SK-N-SH (cell line): ENCODE measurements around the gene COX7C. TPM values are rescaled to one million over a fixed set of nuclear protein-coding genes. Genes with fewer than 3 reads are reported as not detected.

Experiments
- CTCF ChIA-PET: fragments of 300-600, 350-600 bp; formaldehyde crosslinking; extraction: SDS; loops from one replicate; lab custom pipeline; 2021; lab: Yijun Ruan, JAX
- POLR2A ChIA-PET: fragments of 350-600 bp; sonication (Branson Sonifier 250); formaldehyde crosslinking; extraction: SDS; loops from one replicate; lab custom pipeline; 2020; ENCODE audit warnings: antibody characterized with exemption, inconsistent platforms; lab: Yijun Ruan, JAX
- DNase-seq: peaks from one replicate; pipeline ENCODE4 v3.0.0; 2012
- H2AFZ ChIP-seq: fragments of 200-600 bp; sonication (generic); 2 replicates; pipeline ENCODE4 v1.8.1; 2016; ENCODE audit warnings: antibody characterized with exemption, mild to moderate bottlenecking, low read depth
- H3F3A ChIP-seq: fragments of 200-600 bp; sonication (generic); replicated peaks from 2 replicates; pipeline ENCODE3; 2016; ENCODE audit warnings: antibody characterized with exemption, mild to moderate bottlenecking; ENCODE audit not compliant: insufficient read depth
- H3K27ac ChIP-seq, 2 experiments: fragments of 200-500 bp in 1 of 2; fragments of 200-600 bp in 1 of 2; sonication (Bioruptor generic) in 1 of 2; sonication (generic), shearing (Covaris generic) in 1 of 2; 2 replicates each; pipeline versions ENCODE4 v1.5.1 to v1.6.1; 2014 to 2016; ENCODE audit warnings: low read depth in 2 of 2, inconsistent platforms in 1 of 2, low read length in 1 of 2, mild to moderate bottlenecking in 1 of 2, mixed read lengths in 1 of 2
- H3K27me3 ChIP-seq: fragments of 200-600 bp; sonication (generic), shearing (Covaris generic); 2 replicates; pipeline ENCODE4 v1.6.1; 2016; ENCODE audit warnings: mixed run types; ENCODE audit not compliant: insufficient read depth
- H3K36me3 ChIP-seq, 2 experiments: fragments of 200-500 bp in 1 of 2; fragments of 200-600 bp in 1 of 2; sonication (Bioruptor generic) in 1 of 2; sonication (generic) in 1 of 2; replicated peaks in 1 of 2; 2 replicates each; pipeline versions ENCODE3 to v1.5.1; 2014 to 2016; ENCODE audit warnings: low read length in 1 of 2, mild to moderate bottlenecking in 1 of 2; ENCODE audit not compliant: insufficient read depth in 2 of 2, control insufficient read depth in 1 of 2
- H3K4me1 ChIP-seq, 2 experiments: fragments of 200-500 bp in 1 of 2; fragments of 200-600 bp in 1 of 2; sonication (Bioruptor generic) in 1 of 2; sonication (generic), shearing (Covaris generic) in 1 of 2; 2 replicates each; pipeline versions ENCODE4 v1.5.1 to v1.6.1; 2014 to 2016; ENCODE audit warnings: low read depth in 1 of 2, low read length in 1 of 2, mixed run types in 1 of 2; ENCODE audit not compliant: insufficient read depth in 2 of 2, control insufficient read depth in 1 of 2
- H3K4me2 ChIP-seq: fragments of 200-600 bp; sonication (generic), shearing (Covaris generic); 2 replicates; pipeline ENCODE4 v1.6.1; 2017; ENCODE audit warnings: mixed run types
- H3K4me3 ChIP-seq, 2 experiments: fragments of 200-500 bp in 1 of 2; fragments of 200-600 bp in 1 of 2; sonication (Bioruptor generic) in 1 of 2; sonication (generic), shearing (Covaris generic) in 1 of 2; 2 replicates each; pipeline versions ENCODE4 v1.5.1 to v1.8.1; 2014 to 2016; ENCODE audit warnings: low read depth in 2 of 2, inconsistent platforms in 1 of 2, low read length in 1 of 2, mild to moderate bottlenecking in 1 of 2, mixed read lengths in 1 of 2, moderate library complexity in 1 of 2
- H3K79me2 ChIP-seq: fragments of 200-600 bp; sonication (generic); 2 replicates; pipeline ENCODE4 v1.8.1; 2017; ENCODE audit warnings: mild to moderate bottlenecking; ENCODE audit not compliant: insufficient read depth
- H3K9ac ChIP-seq: fragments of 200-600 bp; sonication (generic); 2 replicates; pipeline ENCODE4 v1.6.1; 2017; ENCODE audit warnings: mixed run types
- H3K9me2 ChIP-seq: fragments of 200-600 bp; sonication (generic); 2 replicates; pipeline ENCODE4 v1.6.1; 2017; ENCODE audit warnings: mixed run types
- H3K9me3 ChIP-seq: fragments of 200-600 bp; sonication (generic); 2 replicates; pipeline ENCODE4 v1.6.1; 2017; ENCODE audit warnings: mixed run types, mild to moderate bottlenecking, moderate library complexity
- H4K20me1 ChIP-seq: fragments of 200-600 bp; sonication (generic); 2 replicates; pipeline ENCODE4 v1.6.1; 2017; ENCODE audit warnings: mild to moderate bottlenecking, mixed run types; ENCODE audit not compliant: insufficient read depth
- ELF1 ChIP-seq: IDR thresholded peaks from 2 replicates; pipeline ENCODE4 v1.4.0; 2012
- GABPA ChIP-seq: IDR thresholded peaks from 2 replicates; pipeline ENCODE4 v1.4.0; 2012; ENCODE audit warnings: low read depth, mild to moderate bottlenecking
- GATA2 ChIP-seq: sonication (generic); formaldehyde crosslinking; IDR thresholded peaks from 2 replicates; pipeline ENCODE4 v1.5.0; 2020; ENCODE audit warnings: mild to moderate bottlenecking, missing genetic modification reagents
- RXRA ChIP-seq: IDR thresholded peaks from 2 replicates; pipeline ENCODE4 v1.4.0; 2012; ENCODE audit warnings: low read depth, mild to moderate bottlenecking, borderline replicate concordance
- SIN3A ChIP-seq: IDR thresholded peaks from 2 replicates; pipeline ENCODE4 v1.6.1; 2012; ENCODE audit warnings: low read depth, mild to moderate bottlenecking, low read length, moderate library complexity, borderline replicate concordance
- SMC3 ChIP-seq: IDR thresholded peaks from 2 replicates; pipeline ENCODE4 v1.6.1; 2012; ENCODE audit warnings: low read depth, low read length, improper control_type of control experiment
- WGBS: methylation state at CpG from one replicate; pipeline ENCODE4 v1.1.6; 2017; ENCODE audit warnings: low lambda C conversion rate; 5-methylcytosine and 5-hydroxymethylcytosine counted together
- polyA plus RNA-seq, 3 experiments: library from polyadenylated mRNA; depleted of rRNA; stranded (reverse); fragments of >200 nt; gene quantifications; 2 replicates each; pipeline ENCODE4 v1.2.3, GENCODE V29; 2012
- TF ChIP-seq, protein P1 (sequence below): IDR thresholded peaks from 2 replicates; pipeline ENCODE4 v1.4.0; 2012; ENCODE audit warnings: low read depth, borderline replicate concordance
- TF ChIP-seq, protein P2 (sequence below): IDR thresholded peaks from 2 replicates; pipeline ENCODE4 v1.6.1; 2012; ENCODE audit warnings: mild to moderate bottlenecking, low read depth, low read length, moderate library complexity
- TF ChIP-seq, protein P3 (sequence below): fragments of 150-350 bp; IDR thresholded peaks from 2 replicates; pipeline ENCODE4 v1.6.1; 2016; ENCODE audit warnings: mild to moderate bottlenecking, low read depth, low read length
- TF ChIP-seq, protein P4 (sequence below): fragments of 200-600 bp; sonication (generic); IDR thresholded peaks from 2 replicates; pipeline ENCODE4 v1.6.1; 2017; ENCODE audit warnings: antibody characterized with exemption, mild to moderate bottlenecking, moderate library complexity
- TF ChIP-seq, protein P5 (sequence below): IDR thresholded peaks from 2 replicates; pipeline ENCODE4; 2012

COX7C gene
- polyA plus RNA-seq, 1 of the 3 experiments (the other 2 are of a cell fraction) = 675 TPM

DNA sequence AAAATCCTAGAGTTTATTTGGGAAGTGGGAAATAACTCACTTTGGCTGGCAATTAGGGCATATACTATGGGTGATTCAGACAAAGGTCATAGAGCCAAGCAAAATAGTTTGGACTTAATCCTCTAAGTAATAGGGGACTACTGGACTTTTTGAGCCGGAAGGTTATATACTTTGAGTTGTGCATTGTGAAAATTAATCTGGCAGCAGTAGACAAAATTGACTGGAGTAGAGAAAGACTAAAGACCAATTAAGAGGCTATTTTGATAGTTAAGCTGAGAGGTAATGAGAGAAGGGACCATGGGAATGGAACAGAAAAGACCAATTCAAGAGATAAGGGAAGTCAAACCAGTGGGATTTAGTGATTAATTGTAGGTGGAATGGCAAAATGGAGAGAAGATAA lies 28.9 kb downstream of the COX7C start:
- Histone ChIP-seq H4K20me1 (no peaks in the 10 kb centered on the region), H3K27ac (no peak overlapping the region), H3F3A (no peaks in the 10 kb centered on the region), H3K79me2 (no peaks in the 10 kb centered on the region), H3K4me3 (no peak overlapping the region), H2AFZ (no peak overlapping the region), H3K36me3 (no peaks in the 10 kb centered on the region), H3K4me2 (no peak overlapping the region), H3K9ac (no peak overlapping the region), H3K9me3 (no peaks in the 10 kb centered on the region), H3K9me2 (no peaks in the 10 kb centered on the region), H3K27me3 (no peaks in the 10 kb centered on the region; the same call in 1 of the 2 replicates), H3K4me1 (no peaks in the 10 kb centered on the region)
- CTCF ChIA-PET = no interaction called here
- no peak for TF ChIP-seq SIN3A
- no peak for TF ChIP-seq GATA2 (CRISPR knock-in tag)
- TF ChIP-seq RXRA = no peak
- TF ChIP-seq, protein P1, sequence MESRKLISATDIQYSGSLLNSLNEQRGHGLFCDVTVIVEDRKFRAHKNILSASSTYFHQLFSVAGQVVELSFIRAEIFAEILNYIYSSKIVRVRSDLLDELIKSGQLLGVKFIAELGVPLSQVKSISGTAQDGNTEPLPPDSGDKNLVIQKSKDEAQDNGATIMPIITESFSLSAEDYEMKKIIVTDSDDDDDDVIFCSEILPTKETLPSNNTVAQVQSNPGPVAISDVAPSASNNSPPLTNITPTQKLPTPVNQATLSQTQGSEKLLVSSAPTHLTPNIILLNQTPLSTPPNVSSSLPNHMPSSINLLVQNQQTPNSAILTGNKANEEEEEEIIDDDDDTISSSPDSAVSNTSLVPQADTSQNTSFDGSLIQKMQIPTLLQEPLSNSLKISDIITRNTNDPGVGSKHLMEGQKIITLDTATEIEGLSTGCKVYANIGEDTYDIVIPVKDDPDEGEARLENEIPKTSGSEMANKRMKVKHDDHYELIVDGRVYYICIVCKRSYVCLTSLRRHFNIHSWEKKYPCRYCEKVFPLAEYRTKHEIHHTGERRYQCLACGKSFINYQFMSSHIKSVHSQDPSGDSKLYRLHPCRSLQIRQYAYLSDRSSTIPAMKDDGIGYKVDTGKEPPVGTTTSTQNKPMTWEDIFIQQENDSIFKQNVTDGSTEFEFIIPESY = no peak
- TF ChIP-seq GABPA = no peak
- TF ChIP-seq, protein P2, sequence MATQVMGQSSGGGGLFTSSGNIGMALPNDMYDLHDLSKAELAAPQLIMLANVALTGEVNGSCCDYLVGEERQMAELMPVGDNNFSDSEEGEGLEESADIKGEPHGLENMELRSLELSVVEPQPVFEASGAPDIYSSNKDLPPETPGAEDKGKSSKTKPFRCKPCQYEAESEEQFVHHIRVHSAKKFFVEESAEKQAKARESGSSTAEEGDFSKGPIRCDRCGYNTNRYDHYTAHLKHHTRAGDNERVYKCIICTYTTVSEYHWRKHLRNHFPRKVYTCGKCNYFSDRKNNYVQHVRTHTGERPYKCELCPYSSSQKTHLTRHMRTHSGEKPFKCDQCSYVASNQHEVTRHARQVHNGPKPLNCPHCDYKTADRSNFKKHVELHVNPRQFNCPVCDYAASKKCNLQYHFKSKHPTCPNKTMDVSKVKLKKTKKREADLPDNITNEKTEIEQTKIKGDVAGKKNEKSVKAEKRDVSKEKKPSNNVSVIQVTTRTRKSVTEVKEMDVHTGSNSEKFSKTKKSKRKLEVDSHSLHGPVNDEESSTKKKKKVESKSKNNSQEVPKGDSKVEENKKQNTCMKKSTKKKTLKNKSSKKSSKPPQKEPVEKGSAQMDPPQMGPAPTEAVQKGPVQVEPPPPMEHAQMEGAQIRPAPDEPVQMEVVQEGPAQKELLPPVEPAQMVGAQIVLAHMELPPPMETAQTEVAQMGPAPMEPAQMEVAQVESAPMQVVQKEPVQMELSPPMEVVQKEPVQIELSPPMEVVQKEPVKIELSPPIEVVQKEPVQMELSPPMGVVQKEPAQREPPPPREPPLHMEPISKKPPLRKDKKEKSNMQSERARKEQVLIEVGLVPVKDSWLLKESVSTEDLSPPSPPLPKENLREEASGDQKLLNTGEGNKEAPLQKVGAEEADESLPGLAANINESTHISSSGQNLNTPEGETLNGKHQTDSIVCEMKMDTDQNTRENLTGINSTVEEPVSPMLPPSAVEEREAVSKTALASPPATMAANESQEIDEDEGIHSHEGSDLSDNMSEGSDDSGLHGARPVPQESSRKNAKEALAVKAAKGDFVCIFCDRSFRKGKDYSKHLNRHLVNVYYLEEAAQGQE = no peak
- TF ChIP-seq, protein P3, sequence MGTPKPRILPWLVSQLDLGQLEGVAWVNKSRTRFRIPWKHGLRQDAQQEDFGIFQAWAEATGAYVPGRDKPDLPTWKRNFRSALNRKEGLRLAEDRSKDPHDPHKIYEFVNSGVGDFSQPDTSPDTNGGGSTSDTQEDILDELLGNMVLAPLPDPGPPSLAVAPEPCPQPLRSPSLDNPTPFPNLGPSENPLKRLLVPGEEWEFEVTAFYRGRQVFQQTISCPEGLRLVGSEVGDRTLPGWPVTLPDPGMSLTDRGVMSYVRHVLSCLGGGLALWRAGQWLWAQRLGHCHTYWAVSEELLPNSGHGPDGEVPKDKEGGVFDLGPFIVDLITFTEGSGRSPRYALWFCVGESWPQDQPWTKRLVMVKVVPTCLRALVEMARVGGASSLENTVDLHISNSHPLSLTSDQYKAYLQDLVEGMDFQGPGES = no peak
- no peak for TF ChIP-seq SMC3
- TF ChIP-seq, protein P4, sequence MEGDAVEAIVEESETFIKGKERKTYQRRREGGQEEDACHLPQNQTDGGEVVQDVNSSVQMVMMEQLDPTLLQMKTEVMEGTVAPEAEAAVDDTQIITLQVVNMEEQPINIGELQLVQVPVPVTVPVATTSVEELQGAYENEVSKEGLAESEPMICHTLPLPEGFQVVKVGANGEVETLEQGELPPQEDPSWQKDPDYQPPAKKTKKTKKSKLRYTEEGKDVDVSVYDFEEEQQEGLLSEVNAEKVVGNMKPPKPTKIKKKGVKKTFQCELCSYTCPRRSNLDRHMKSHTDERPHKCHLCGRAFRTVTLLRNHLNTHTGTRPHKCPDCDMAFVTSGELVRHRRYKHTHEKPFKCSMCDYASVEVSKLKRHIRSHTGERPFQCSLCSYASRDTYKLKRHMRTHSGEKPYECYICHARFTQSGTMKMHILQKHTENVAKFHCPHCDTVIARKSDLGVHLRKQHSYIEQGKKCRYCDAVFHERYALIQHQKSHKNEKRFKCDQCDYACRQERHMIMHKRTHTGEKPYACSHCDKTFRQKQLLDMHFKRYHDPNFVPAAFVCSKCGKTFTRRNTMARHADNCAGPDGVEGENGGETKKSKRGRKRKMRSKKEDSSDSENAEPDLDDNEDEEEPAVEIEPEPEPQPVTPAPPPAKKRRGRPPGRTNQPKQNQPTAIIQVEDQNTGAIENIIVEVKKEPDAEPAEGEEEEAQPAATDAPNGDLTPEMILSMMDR = no peak
- TF ChIP-seq ELF1 = no peak
- TF ChIP-seq, protein P5, sequence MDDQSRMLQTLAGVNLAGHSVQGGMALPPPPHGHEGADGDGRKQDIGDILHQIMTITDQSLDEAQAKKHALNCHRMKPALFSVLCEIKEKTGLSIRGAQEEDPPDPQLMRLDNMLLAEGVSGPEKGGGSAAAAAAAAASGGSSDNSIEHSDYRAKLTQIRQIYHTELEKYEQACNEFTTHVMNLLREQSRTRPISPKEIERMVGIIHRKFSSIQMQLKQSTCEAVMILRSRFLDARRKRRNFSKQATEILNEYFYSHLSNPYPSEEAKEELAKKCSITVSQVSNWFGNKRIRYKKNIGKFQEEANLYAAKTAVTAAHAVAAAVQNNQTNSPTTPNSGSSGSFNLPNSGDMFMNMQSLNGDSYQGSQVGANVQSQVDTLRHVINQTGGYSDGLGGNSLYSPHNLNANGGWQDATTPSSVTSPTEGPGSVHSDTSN = no peak
- 3% methylated on average over 1 of the region's 1 CpG for WGBS
- no peak for DNase-seq
- POLR2A ChIA-PET = no interaction called here
